Bronchial epithelial cell (primary cell): ENCODE measurements around the gene JAZF1. TPM values are rescaled to one million over a fixed set of nuclear protein-coding genes. Genes with fewer than 3 reads are reported as not detected.

ENCODE experiments used
- DNase-seq: peaks from one replicate; pipeline ENCODE4 v3.0.0-alpha.2; 2010; ENCODE audit warnings: low read depth
- FAIRE-seq: peaks from 2 replicates; lab custom pipeline; 2011; peaks lifted over from hg19 to GRCh38; lab: Jason Lieb, UNC
- H3K27me3 ChIP-seq: 2 replicates; pipeline ENCODE4 v1.5.1; 2011; ENCODE audit warnings: low read length; ENCODE audit not compliant: control insufficient read depth, insufficient read depth
- H3K36me3 ChIP-seq: 2 replicates; pipeline ENCODE4 v1.5.1; 2011; ENCODE audit warnings: low read length; ENCODE audit not compliant: control insufficient read depth, insufficient read depth
- H3K4me3 ChIP-seq: 2 replicates; pipeline ENCODE4 v1.5.1; 2011; ENCODE audit warnings: mild to moderate bottlenecking, low read depth, low read length, control low read depth
- total RNA-seq: library from RNA; depleted of rRNA; stranded (reverse); fragments of >200 nt; gene quantifications from 2 replicates; pipeline ENCODE4 v1.2.1, GENCODE V29; 2014
- TF ChIP-seq, protein P1 (sequence below): IDR thresholded peaks from 2 replicates; pipeline ENCODE4 v1.5.1; 2011; ENCODE audit warnings: mild to moderate bottlenecking, moderate library complexity, low read length, control low read depth, inconsistent platforms; ENCODE audit not compliant: insufficient read depth, severe bottlenecking

JAZF1 gene
- total RNA-seq, 1 donor from 2014 or later = 1.1 TPM

DNA sequence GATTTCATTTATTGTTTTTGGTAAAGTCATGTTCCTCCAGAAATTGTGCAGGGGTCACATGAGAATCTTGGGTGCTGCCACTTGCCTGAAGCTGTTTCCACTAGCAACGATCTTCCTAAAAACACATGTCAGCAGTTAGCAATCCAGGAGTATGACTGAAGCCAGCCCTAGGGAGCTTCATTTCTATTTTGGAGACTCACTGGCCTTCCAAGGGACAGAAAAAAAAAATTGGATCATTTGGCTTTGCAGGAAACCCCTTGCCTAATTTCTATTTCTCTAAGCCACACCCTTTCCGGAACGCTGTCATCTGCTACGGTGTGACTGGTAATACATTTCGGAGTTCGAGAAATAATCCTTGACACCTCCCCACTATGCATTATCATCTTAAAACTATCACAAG is 236.0 kb downstream of the JAZF1 start:
- H3K36me3 ChIP-seq = no peaks in the 10 kb centered on the region
- no peaks in the 10 kb centered on the region for H3K27me3 ChIP-seq
- FAIRE-seq = no peak
- TF ChIP-seq, protein P1, sequence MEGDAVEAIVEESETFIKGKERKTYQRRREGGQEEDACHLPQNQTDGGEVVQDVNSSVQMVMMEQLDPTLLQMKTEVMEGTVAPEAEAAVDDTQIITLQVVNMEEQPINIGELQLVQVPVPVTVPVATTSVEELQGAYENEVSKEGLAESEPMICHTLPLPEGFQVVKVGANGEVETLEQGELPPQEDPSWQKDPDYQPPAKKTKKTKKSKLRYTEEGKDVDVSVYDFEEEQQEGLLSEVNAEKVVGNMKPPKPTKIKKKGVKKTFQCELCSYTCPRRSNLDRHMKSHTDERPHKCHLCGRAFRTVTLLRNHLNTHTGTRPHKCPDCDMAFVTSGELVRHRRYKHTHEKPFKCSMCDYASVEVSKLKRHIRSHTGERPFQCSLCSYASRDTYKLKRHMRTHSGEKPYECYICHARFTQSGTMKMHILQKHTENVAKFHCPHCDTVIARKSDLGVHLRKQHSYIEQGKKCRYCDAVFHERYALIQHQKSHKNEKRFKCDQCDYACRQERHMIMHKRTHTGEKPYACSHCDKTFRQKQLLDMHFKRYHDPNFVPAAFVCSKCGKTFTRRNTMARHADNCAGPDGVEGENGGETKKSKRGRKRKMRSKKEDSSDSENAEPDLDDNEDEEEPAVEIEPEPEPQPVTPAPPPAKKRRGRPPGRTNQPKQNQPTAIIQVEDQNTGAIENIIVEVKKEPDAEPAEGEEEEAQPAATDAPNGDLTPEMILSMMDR = no peak
- no peak for DNase-seq
- H3K4me3 ChIP-seq = no peak overlapping the region

DNA sequence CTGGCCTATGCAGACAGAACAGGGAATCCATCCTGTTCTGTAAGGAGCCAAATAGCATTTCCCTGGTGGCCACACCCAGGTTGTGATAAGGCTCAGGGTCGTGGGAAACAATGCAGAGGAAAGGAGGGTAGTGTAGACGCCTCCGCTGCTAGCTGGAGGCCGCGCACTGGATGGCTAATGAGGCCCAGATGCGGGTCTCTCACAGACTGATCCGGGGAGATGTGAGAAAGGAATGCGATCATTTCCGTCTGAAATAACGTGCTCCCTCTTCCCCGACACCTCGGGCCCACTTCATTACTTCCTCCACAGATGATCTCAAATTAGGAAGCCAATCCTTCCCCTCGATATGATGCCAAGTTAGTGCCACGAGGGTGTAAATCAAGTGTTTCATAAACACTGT is 237.4 kb downstream of the JAZF1 start:
- DNase-seq (no peak), FAIRE-seq (peak; percentile 73)
- no peaks in the 10 kb centered on the region for H3K27me3 ChIP-seq
- H3K36me3 ChIP-seq = no peaks in the 10 kb centered on the region
- TF ChIP-seq, protein P1 = no peak
- H3K4me3 ChIP-seq = no peak overlapping the region

DNA sequence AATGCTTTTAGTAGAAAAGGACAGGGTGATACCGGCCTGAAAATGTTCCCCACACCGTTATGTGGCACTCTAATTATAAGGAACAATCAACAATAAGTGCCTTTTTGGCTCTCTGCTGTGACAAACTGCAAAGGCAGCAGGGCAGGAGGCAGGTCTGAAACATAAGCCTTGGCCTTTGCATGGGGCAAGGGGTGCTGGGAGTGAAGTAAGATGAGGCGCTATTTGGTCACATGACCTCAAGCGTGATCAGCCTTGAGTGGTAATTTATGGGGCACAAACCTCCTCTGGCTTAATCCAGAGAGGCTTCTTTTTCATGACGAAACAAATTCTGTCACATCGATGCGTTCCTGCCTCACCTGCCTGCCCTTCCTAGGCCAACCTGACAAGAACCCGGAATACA is 237.9 kb downstream of the JAZF1 start:
- DNase-seq = no peak
- no peak for FAIRE-seq
- H3K4me3 ChIP-seq = no peak overlapping the region
- H3K36me3 ChIP-seq = no peaks in the 10 kb centered on the region
- TF ChIP-seq, protein P1 = no peak
- H3K27me3 ChIP-seq = no peaks in the 10 kb centered on the region

DNA sequence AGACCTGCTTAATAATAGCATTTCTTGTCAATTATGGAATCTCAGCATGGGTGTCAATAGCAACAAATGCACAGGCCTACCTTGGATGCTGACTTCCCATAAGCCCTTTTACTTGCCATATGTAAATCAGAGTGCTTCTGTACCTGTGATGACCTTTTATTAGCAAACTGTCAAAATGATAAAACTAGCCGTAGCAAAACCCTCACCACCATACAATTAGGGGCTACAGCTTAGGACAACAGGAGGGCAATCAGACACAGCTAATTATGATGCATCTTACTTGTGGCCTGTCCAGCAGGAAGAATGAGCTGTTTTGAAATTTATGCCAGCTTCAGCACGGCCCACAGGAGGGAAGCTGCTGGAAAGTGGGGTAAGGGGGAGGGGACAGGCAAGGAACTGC is 239.1 kb downstream of the JAZF1 start:
- Histone ChIP-seq H3K4me3 (no peak overlapping the region), H3K36me3 (no peaks in the 10 kb centered on the region), H3K27me3 (no peaks in the 10 kb centered on the region)
- TF ChIP-seq, protein P1 = no peak
- FAIRE-seq (no peak), DNase-seq (no peak)

DNA sequence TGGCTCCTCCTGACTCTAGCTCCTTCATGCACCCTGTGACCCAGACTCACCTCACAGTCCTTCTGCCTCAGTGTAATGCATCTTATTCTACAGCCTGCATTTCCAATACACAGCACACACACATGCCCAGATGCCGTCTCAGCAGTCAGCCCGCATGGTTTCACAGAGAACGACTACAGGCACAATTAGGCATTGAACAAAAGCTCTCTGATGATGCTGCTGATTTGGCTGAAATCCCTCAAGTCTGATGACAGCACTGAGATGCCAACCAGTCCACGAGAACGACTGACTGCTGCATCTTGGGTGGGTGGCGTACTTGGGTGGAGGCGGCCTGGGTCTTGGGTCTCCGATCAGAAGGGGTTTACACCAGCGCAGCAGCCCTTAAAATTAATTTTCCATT is 240.3 kb downstream of the JAZF1 start:
- H3K4me3 ChIP-seq = no peak overlapping the region
- no peaks in the 10 kb centered on the region for H3K36me3 ChIP-seq
- TF ChIP-seq, protein P1 = no peak
- H3K27me3 ChIP-seq = no peaks in the 10 kb centered on the region
- DNase-seq = no peak
- FAIRE-seq = peak; percentile 66

DNA sequence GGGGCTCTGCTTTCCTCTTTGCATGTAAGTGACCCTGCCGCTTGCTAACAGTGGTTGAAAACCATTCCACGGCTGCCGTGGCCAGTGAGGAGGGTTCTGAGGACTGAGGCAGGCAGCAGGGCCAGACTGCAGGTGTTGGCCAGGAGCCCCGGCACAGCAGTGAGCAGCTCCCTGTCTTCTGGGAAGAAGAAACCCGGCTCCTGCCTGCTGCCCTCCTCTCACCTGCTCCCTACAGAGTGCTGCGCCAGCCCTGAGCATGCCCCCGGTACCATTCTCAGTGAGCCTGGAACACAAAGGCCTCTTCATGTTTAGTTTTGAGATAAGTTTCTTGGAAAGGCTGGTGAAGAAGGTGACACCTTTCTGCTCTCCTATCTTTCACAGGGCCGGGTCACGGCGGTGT is 240.7 kb downstream of the JAZF1 start:
- H3K27me3 ChIP-seq = no peaks in the 10 kb centered on the region
- TF ChIP-seq, protein P1 = no peak
- no peak overlapping the region for H3K4me3 ChIP-seq
- FAIRE-seq (no peak), DNase-seq (no peak)
- no peaks in the 10 kb centered on the region for H3K36me3 ChIP-seq
